Parathyroid adenoma (tissue), 2 donors: Measurements from ENCODE around the gene PITPNM1.

Experiments
- H2AFZ ChIP-seq: fragments of 300-600 bp; sonication (generic); one replicate; pipeline ENCODE4 v1.7.0; 2017; ENCODE audit warnings: antibody characterized with exemption, mild to moderate bottlenecking
- H3K27ac ChIP-seq: fragments of 300-600 bp; sonication (generic); one replicate; pipeline ENCODE4 v1.7.0; 2017
- H3K27me3 ChIP-seq: fragments of 300-600 bp; sonication (generic); one replicate; pipeline ENCODE4 v1.7.0; 2017; ENCODE audit warnings: low read length; ENCODE audit not compliant: control insufficient read depth, insufficient read depth
- H3K36me3 ChIP-seq: fragments of 300-600 bp; sonication (generic); one replicate; pipeline ENCODE4 v1.7.0; 2017; ENCODE audit warnings: low read length; ENCODE audit not compliant: control insufficient read depth, insufficient read depth
- H3K4me1 ChIP-seq: fragments of 300-600 bp; sonication (generic); one replicate; pipeline ENCODE4 v1.7.0; 2017; ENCODE audit warnings: control low read depth
- H3K4me2 ChIP-seq: fragments of 300-600 bp; sonication (generic); one replicate; pipeline ENCODE4 v1.7.0; 2017; ENCODE audit warnings: low read length
- H3K4me3 ChIP-seq: fragments of 300-600 bp; sonication (generic); one replicate; pipeline ENCODE4 v1.7.0; 2017; ENCODE audit warnings: low read depth, low read length
- H3K79me2 ChIP-seq: fragments of 300-600 bp; sonication (generic); one replicate; pipeline ENCODE4 v1.7.0; 2017; ENCODE audit warnings: control low read depth
- H3K9ac ChIP-seq: fragments of 300-600 bp; sonication (generic); one replicate; pipeline ENCODE4 v1.7.0; 2017; ENCODE audit warnings: mild to moderate bottlenecking
- H3K9me3 ChIP-seq: fragments of 300-600 bp; sonication (generic); one replicate; pipeline ENCODE4 v1.7.0; 2017; ENCODE audit warnings: low read length; ENCODE audit not compliant: control insufficient read depth
- CTCF ChIP-seq: fragments of 300-600 bp; sonication (generic); IDR thresholded peaks from one replicate; pipeline ENCODE4 v1.7.0; 2017; ENCODE audit warnings: antibody characterized with exemption, mild to moderate bottlenecking
- donor health status: primary hyperparathyroidism.

The PITPNM1 gene

GRCh38 chr11:67507242-67507863, 2.2 kb upstream of the PITPNM1 start:
- H3K9me3 ChIP-seq = no peaks in the 10 kb centered on the region
- no peaks in the 10 kb centered on the region for H3K27me3 ChIP-seq
- no peak overlapping the region for H3K9ac ChIP-seq
- H3K4me1 ChIP-seq = peaks cover 10% of the 10 kb centered on the region
- H3K27ac ChIP-seq = peak overlapping the region; percentile 95
- TF ChIP-seq CTCF = no peak
- H3K79me2 ChIP-seq = no peaks in the 10 kb centered on the region
- H3K36me3 ChIP-seq = no peaks in the 10 kb centered on the region
- peak overlapping the region; percentile 40 for H2AFZ ChIP-seq
- H3K4me2 ChIP-seq = peak overlapping the region; percentile 82
- peak overlapping the region; percentile 92 for H3K4me3 ChIP-seq

- peaks cover 10% of the 10 kb centered on the region for H3K4me1 ChIP-seq
- peak overlapping the region; percentile 61 for H3K4me3 ChIP-seq
- peak overlapping the region; percentile 91 for H3K27ac ChIP-seq
- H2AFZ ChIP-seq = no peak overlapping the region
- no peak for TF ChIP-seq CTCF
- no peaks in the 10 kb centered on the region for H3K27me3 ChIP-seq
- H3K79me2 ChIP-seq = no peaks in the 10 kb centered on the region
- H3K4me2 ChIP-seq = no peak overlapping the region
- no peak overlapping the region for H3K9ac ChIP-seq
- H3K9me3 ChIP-seq = no peaks in the 10 kb centered on the region
- H3K36me3 ChIP-seq = no peaks in the 10 kb centered on the region
Measured at GRCh38 chr11:67506426-67507051, 1.4 kb upstream of the PITPNM1 start.

- Histone ChIP-seq H3K27ac (peak overlapping the region; percentile 91), H3K9me3 (no peaks in the 10 kb centered on the region), H3K4me2 (peak overlapping the region; percentile 75), H3K36me3 (no peaks in the 10 kb centered on the region), H3K27me3 (no peaks in the 10 kb centered on the region), H3K9ac (no peak overlapping the region), H3K4me3 (peak overlapping the region; percentile 61), H2AFZ (peak overlapping the region; percentile 34), H3K79me2 (no peaks in the 10 kb centered on the region), H3K4me1 (peaks cover 10% of the 10 kb centered on the region)
- TF ChIP-seq CTCF = peak; percentile 93
Measured at GRCh38 chr11:67505605-67506396, 638 bp upstream of the PITPNM1 start.

GRCh38 chr11:67504005-67504949, 886 bp downstream of the PITPNM1 start:
- Histone ChIP-seq H3K27ac (peak overlapping the region; percentile 44), H3K4me3 (peak overlapping the region; percentile 61), H3K4me2 (peak overlapping the region; percentile 75), H3K27me3 (no peaks in the 10 kb centered on the region), H3K9ac (no peak overlapping the region), H3K4me1 (peaks cover 10% of the 10 kb centered on the region), H3K36me3 (no peaks in the 10 kb centered on the region), H3K9me3 (no peaks in the 10 kb centered on the region), H3K79me2 (no peaks in the 10 kb centered on the region), H2AFZ (peak overlapping the region; percentile 34)
- no peak for TF ChIP-seq CTCF
